Neuron (in vitro differentiated cells): ENCODE measurements around the gene PFKFB4.
"Not testable (repeated sequence)": the region's sequence is repeated elsewhere in the genome, so short reads cannot be mapped to it uniquely, and the experiment has no call there.

ENCODE experiments used
- H2AFZ ChIP-seq: one replicate; pipeline ENCODE4 v1.6.1; 2013; ENCODE audit warnings: low read depth, mild to moderate bottlenecking, inconsistent platforms, low read length, moderate library complexity
- H3K27me3 ChIP-seq: one replicate; pipeline ENCODE4 v1.6.1; 2013; ENCODE audit warnings: low read length; ENCODE audit not compliant: insufficient read depth
- H3K36me3 ChIP-seq: one replicate; pipeline ENCODE4 v1.6.1; 2013; ENCODE audit warnings: low read length; ENCODE audit not compliant: insufficient read depth
- H3K4me1 ChIP-seq: one replicate; pipeline ENCODE4 v1.6.1; 2013; ENCODE audit warnings: low read length; ENCODE audit not compliant: insufficient read depth
- H3K4me3 ChIP-seq: 2 replicates; pipeline ENCODE4 v1.5.1; 2013; ENCODE audit warnings: mild to moderate bottlenecking, low read length, moderate library complexity
- H3K9me3 ChIP-seq: one replicate; pipeline ENCODE4 v1.6.1; 2013; ENCODE audit warnings: low read length

PFKFB4 gene

DNA sequence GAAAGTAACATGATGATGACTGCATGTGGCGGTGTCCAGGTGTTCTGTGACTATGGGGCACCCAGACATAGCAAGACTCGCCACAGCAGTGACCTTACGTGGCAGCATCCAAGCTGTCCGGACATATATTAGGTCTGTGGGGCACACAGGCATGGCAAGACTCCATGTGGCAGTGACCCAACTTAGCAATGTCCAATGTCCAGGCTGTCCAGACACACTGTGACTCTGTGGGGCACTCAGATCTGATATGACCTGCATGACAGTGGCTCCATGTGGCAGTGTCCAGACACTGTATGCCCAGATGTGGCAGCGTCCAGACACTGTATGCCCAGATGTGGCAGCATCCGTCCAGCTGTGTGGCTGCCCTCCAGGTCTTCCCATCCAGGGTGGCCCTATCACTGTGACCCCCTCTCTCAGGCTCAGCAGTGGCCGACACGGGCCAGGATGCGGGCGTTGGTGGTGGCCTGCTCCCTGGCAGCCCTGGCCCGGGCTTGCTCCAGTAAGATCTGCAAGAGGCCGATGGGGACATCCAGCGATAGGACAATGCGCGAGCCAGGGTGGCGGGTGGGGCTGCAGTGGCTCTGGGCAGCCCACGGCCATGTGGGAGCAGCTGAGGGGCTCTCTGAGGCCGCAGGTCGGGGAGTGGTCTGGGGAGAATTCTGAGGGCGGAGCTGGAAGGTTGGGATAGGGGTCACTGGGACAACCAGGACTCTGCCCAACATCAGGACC is 5.9 kb upstream of the PFKFB4 start:
- H3K4me1 ChIP-seq, result peaks cover 32% of the 10 kb centered on the region

DNA sequence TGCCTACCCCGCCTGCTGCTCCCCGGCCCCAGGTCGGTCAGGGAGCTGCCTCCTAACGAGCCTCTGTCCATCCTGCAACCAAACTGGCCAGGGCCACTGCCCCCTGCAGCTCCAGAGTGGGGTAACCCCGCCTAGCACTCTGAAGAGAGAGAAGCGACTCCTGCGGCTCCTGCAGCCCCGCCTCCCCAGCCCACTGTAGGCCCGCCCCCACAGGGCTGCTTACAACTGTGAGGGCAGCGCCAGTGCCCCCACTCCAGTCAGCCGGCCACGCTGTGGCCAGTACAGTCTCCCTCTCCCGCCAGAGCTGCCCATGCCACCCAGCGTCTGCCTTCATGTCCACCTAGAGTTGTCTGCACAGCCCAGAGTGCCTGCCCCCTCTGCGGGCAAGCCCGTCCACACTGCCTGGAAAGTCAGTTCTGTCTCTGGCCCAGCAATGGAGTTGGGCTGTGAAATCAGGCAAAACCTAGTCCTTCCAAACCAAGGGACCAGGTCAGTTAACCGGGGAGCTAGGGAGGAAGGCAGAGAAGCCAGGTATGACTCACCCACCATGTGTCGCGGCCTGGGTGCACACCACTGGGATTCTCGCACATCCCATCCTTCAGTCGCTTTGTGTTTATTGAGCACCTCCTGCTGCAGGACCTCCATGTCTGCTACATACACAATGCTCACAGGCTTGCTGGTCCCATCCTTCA is 4.6 kb upstream of the PFKFB4 start:
- H3K9me3 ChIP-seq, result no peaks in the 10 kb centered on the region
- no peaks in the 10 kb centered on the region for H3K36me3 ChIP-seq
- H3K4me3 ChIP-seq, result no peak overlapping the region
- H2AFZ ChIP-seq, result no peak overlapping the region
- peaks cover 37% of the 10 kb centered on the region for H3K4me1 ChIP-seq
- no peaks in the 10 kb centered on the region for H3K27me3 ChIP-seq

More for the DNA sequence above, 5.9 kb upstream of the PFKFB4 start:
- H3K27me3 ChIP-seq, result no peaks in the 10 kb centered on the region
- H3K4me3 ChIP-seq, result no peak overlapping the region
- no peak overlapping the region for H2AFZ ChIP-seq
- H3K9me3 ChIP-seq, result no peaks in the 10 kb centered on the region
- H3K36me3 ChIP-seq, result no peaks in the 10 kb centered on the region

DNA sequence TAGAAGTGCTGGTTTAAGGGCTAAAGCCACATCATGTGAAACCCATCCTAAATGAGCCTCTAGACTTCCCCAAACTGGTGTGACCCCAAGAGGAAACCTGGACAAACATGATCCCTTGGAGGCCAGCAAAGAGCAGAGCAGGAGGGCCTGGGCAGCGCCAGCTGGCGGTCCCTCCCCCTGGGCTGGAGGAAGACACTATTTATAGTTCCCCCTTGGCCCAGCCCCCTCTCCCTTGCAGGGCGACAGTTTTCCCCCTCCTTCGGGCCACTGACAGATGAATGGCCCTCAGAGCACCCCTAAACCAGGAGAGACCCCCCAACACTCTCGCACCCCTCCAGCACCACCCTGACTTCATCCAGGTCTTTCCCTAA is 4.0 kb upstream of the PFKFB4 start:
- Histone ChIP-seq H3K4me3 (no peak overlapping the region), H3K4me1 (peaks cover 42% of the 10 kb centered on the region), H3K9me3 (no peaks in the 10 kb centered on the region), H2AFZ (no peak overlapping the region), H3K27me3 (no peaks in the 10 kb centered on the region), H3K36me3 (no peaks in the 10 kb centered on the region)

DNA sequence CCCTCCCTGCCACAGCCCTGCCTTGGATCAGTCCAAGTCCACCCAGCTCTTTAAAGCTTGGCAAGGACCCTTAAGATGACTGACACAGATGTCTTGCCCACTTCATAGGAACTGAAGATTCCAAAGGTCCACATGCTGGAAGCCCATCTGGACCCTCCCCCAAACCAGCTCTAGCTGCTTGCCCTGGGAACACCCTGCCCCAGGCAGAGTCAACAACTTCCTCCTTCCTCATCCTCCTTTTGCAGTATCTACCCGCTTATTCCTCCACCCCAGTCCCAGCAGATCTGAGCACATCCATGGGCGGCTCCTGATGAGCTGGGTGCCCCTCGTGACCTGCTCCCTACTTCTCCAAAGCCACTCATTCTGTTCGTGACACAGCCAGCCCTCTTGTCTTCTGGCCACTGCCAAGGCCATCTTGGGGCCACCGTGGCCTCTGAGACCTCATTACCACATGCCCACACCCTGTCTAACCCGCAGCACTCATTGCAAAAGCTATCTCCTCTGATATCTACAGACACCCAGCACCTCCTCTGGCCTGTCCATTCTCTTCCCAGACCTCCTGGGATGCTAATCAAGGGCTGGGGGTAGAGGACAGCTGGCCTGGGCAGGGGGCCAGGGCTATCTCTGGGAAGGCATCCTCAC is 2.0 kb upstream of the PFKFB4 start:
- H3K4me3 ChIP-seq, result no peak overlapping the region
- H3K9me3 ChIP-seq, result no peaks in the 10 kb centered on the region
- no peak overlapping the region for H2AFZ ChIP-seq
- H3K4me1 ChIP-seq, result peaks cover 44% of the 10 kb centered on the region
- H3K27me3 ChIP-seq, result no peaks in the 10 kb centered on the region
- no peaks in the 10 kb centered on the region for H3K36me3 ChIP-seq

DNA sequence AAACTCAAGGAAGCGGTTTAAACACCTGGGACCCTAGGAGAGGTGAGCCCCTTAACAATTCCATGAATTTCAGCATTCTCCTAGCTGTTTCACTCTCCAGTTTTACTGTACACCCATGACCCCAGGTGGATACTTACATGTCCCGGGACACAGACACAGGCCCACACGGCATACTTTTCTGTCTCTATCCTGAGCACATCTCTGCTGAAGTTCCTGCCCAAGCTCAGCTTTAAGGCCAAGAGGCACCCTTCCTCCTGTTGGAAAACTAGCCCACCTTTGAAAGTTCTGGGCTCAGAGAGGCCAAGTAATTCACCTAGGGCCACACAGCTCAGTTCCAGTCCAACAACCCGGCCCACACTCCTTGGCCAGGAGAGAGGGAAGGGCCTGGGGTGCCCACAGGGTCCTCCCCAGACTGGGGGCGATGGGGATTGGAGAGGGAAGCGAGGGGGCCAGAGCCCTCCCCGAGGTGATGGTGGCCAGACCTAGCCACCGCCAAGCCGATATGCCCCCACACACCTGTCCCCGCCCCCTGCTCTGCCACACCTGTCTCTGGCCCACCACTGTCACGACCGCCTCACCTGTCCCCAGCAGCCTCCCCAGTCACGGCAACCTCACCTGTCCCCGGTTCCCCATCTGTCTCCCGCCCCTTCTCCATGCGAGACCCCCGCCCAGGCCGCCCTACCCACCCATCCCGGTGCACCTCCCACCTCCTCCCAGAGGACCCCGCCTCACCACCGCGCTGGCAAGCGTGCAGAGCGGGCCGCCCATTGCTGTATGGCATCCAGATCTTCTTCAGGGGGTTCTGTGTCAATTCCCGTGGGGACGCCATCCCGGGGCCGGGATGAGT is 431 bp downstream of the PFKFB4 start:
- Histone ChIP-seq H2AFZ (no peak overlapping the region), H3K4me3 (peak overlapping the region; percentile 79), H3K4me1 (peaks cover 30% of the 10 kb centered on the region), H3K36me3 (no peaks in the 10 kb centered on the region), H3K9me3 (no peaks in the 10 kb centered on the region), H3K27me3 (no peaks in the 10 kb centered on the region)

DNA sequence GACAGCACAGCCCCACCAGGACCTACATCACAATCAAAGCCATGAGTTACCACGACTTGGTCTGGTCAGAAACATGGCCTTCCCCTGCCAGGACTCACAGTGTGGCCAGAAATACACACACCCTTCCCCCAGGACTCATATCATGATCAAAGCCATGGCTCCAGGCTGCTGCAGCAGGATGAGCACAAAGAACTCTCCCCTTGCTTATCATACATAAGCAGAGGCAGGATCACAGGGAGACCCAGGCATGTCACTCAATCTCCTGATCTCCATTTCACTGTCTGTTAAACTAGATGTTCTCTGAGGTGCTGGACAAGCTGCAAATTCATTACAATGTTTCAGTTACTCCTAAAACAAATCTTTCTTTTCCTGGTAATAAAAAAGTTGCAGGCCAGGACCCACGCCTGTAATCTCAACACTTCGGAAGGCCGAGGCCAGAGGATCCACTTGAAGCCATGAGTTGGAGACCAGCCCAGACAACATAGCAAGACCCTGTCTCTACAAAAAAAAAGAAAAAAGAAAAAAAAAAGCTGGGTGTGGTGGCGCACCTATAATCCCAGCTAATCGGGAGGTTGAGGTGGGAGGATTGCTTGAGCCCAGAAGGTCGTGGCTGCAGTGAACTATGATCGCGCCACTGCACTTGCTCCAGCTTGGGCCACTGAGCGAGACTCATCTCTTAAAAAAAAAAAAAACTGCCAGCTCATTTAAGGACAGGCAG is 1.2 kb downstream of the PFKFB4 start:
- H3K4me3 ChIP-seq, result peak overlapping the region; percentile 79
- no peaks in the 10 kb centered on the region for H3K27me3 ChIP-seq
- peaks cover 23% of the 10 kb centered on the region for H3K4me1 ChIP-seq
- H3K36me3 ChIP-seq, result no peaks in the 10 kb centered on the region
- no peaks in the 10 kb centered on the region for H3K9me3 ChIP-seq
- no peak overlapping the region for H2AFZ ChIP-seq

DNA sequence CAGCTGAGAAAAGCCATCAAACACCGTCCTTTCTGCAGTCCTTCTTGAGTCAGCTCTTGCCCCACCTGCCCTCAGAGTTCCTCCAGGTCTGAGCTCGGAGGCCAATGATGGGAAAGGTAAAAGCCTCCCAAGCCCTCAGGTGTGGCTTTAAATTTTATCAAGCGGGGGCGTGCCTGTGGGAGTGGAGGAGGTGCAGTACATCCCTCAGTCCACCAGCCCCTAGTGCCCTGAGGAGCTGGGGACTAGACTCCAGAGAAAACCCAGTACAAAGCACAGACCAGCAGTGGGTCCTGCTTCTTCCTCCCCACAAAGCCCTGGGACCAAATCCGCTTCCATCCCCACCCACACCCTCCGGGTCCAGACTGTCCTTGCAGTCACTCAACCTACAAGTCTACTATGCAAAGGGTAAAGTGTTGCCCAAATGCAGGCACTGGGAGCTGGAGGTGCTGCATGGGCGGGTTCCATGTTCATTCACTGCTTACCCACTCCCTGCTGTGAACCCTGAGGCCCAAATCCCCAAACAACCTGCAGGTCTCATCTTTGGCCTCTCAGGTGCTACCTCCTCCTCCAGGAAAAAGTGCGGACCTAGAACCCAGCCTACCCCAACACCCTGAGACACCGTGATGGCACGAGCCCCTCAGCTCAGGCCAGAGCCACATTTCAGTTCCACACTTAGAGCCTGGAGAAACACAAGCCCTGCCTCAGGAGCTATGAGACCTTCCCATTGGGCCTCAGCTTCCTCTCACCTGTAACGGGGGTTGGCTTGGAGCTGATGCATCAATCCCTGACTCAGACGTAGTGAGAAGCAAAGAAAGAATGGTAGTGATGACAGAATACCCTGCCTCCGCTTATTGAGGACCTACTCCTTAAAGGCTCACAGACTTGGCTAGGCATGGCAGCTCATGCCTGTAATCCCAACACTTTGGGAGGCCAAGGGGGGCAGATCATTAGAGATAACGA is 2.4 kb downstream of the PFKFB4 start:
- Histone ChIP-seq H2AFZ (no peak overlapping the region), H3K36me3 (no peaks in the 10 kb centered on the region), H3K9me3 (no peaks in the 10 kb centered on the region), H3K4me1 (peaks cover 17% of the 10 kb centered on the region), H3K4me3 (no peak overlapping the region), H3K27me3 (no peaks in the 10 kb centered on the region)

DNA sequence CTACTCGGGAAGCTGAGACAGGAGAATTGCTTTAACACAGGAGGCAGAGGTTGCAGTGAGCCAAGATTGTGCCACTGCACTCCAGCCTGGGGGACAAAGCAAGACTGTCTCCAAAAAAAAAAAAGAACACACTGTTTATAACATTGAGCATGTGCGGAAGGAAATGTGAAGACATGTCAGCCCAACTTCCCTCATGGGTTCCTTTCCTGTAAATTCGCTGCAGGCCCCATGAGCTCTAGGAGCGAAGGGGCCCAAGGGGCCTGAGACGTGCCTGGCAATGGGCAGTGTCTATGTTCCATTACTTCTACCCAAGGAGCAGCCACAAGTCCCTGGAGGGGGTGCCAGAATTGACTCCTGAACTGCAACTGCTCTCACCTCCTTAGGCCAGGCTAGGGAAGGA is 3.2 kb downstream of the PFKFB4 start:
- Histone ChIP-seq H3K27me3 (no peaks in the 10 kb centered on the region), H3K4me3 (no peak overlapping the region)

DNA sequence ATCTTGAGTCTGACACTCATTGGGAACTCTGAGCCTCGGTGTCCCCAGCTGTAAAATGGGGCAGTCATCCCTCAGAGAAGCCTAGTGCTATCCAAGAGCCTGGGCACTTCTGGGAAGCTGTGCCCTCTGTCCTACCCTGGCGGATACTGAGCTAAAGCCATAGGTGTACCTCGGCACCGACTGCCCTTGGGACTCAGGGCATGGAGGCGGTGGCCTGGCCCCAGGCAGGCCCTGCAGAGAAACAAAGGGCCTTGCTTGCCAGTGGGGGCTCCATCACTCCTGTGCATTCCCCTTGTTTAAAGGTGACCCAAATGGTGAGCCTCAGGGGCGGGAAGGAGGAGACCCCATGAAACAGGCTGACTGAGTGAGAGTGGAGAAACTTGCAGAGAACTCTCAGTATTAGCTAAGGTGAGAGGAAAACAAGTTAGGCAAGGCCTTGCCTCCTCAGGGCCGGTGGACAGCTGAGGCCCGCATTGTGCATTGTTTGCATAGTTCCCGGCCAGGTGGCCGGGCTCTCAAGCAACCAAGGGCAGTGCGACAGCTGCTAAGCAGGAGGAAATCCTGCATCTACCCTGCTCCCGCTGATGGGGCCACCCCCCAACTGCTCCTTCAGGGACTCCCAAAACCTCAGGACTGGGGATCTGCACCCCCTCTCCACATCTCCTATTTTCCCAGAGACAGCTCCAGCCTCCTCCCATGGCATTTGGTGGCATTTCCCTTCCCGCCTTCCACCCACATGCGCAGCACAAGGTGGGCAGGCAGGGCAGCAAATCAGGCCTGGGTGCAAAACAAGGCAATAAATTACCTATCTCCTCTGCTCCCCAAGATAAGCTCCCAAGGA is 4.3 kb downstream of the PFKFB4 start:
- peaks cover under 1% of the 10 kb centered on the region for H3K36me3 ChIP-seq
- H3K27me3 ChIP-seq, result no peaks in the 10 kb centered on the region
- no peak overlapping the region for H2AFZ ChIP-seq

More for the DNA sequence above, 3.2 kb downstream of the PFKFB4 start:
- peaks cover 17% of the 10 kb centered on the region for H3K4me1 ChIP-seq
- H2AFZ ChIP-seq, result no peak overlapping the region
- H3K9me3 ChIP-seq, result no peaks in the 10 kb centered on the region
- no peaks in the 10 kb centered on the region for H3K36me3 ChIP-seq

DNA sequence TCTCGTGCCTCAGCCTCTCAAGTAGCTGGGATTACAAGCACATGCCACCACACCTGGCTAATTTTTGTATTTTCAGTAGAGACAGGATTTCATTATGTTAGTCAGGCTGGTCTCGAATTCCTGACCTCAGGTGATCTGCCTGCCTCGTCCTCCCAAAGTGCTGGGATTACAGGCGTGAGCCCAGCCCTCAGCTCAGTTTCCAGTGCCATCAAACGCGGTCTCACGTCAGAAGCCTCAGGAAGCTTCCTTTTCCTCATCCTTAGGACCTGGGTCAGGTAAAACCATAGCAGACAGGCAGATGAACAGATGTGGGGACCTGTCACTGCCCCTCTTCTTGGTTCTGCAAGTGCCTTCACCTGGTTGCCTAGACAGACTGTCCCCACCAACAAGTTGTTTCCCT is 5.0 kb downstream of the PFKFB4 start:
- H3K27me3 ChIP-seq, H2AFZ ChIP-seq, H3K36me3 ChIP-seq, H3K4me3 ChIP-seq, H3K9me3 ChIP-seq: not testable (repeated sequence)
- peaks cover 14% of the 10 kb centered on the region for H3K4me1 ChIP-seq

More for the DNA sequence above, 4.3 kb downstream of the PFKFB4 start:
- peaks cover 17% of the 10 kb centered on the region for H3K4me1 ChIP-seq
- H3K4me3 ChIP-seq, result no peak overlapping the region
- H3K9me3 ChIP-seq, result no peaks in the 10 kb centered on the region
